Upper lobe of right lung (tissue), 1 donor: Measurements from ENCODE around the gene VCAN. TPM values are rescaled to one million over a fixed set of nuclear protein-coding genes. Genes with fewer than 3 reads are reported as not detected.

Experiments
- ATAC-seq: fragments of 200-7000 bp; cut with Tn5 transposase; one replicate; pipeline ENCODE4 v1.9.1; 2020; ENCODE audit warnings: mild to moderate bottlenecking, moderate library complexity
- DNase-seq: peaks from one replicate; pipeline ENCODE4 v3.0.0-alpha.2; 2020
- H3K27ac ChIP-seq: fragments of 200-600 bp; one replicate; pipeline ENCODE4 v1.8.0; 2022
- H3K27me3 ChIP-seq: fragments of 200-600 bp; one replicate; pipeline ENCODE4 v1.8.0; 2022; ENCODE audit warnings: mild to moderate bottlenecking
- H3K36me3 ChIP-seq: fragments of 200-600 bp; one replicate; pipeline ENCODE4 v1.8.0; 2022
- H3K4me1 ChIP-seq: fragments of 200-600 bp; one replicate; pipeline ENCODE4 v1.8.0; 2022
- H3K4me3 ChIP-seq: fragments of 200-600 bp; one replicate; pipeline ENCODE4 v1.8.0; 2022; ENCODE audit warnings: mild to moderate bottlenecking
- H3K9me3 ChIP-seq: fragments of 200-600 bp; one replicate; pipeline ENCODE4 v1.8.0; 2022
- intact Hi-C: fragments of 100-400 bp; cut with DNase I; formaldehyde crosslinking; loops from one replicate; pipeline ENCODE4 v1.11.0; 2022
- total RNA-seq: library from RNA; stranded (reverse); fragmentation: NEBNext Ultra II Directional; extraction: Animal tissue kit (Norgen Biotek cat#: 25700); gene quantifications from one replicate; pipeline ENCODE4 v1.2.1, GENCODE V29; 2021
- TF ChIP-seq, protein P1 (sequence below): fragments of 200-600 bp; IDR thresholded peaks from one replicate; pipeline ENCODE4 v1.8.0; 2022; ENCODE audit warnings: antibody characterized with exemption
- donor health status: DM: no; HTN: yes; CAD: no; lungs with severe emphysema.

VCAN gene
- total RNA-seq, 1 donor from 2014 or later, result 90.0 TPM

DNA sequence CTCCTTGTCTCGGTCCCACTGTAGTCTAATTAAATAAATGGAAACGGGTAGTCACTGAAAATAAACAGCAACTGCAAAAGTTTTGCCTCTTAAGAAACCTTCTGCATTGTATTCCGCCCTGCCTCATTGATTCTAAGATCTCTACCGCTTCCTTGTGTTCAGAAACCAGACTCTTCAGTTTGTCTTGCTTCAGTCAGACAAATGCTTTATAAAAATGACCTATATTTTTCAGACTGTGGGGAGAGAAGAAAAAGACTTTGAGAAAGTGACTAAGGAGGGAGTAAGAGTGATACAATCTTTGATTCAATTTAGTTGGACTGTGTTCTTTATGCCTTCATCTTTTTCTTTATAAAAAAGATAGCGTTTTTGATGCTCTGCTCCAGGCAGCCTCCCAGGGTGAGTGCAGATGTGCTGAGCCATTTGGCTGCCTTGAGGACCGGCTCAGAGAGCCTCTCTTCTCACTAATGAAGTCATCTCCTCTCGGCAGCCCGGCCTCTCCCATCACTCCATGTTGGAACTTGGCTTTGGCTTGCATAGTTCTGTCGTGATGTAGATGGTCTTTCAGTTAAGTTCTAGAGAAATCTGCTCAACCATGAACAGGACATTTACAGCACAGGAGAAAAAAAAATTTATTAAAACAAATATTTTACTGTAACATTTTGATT lies 4.0 kb upstream of the VCAN start:
- intact Hi-C loops, result no loop called here
- H3K9me3 ChIP-seq, result no peaks in the 10 kb centered on the region
- DNase-seq (no peak), ATAC-seq (no peak)
- TF ChIP-seq, protein P1, sequence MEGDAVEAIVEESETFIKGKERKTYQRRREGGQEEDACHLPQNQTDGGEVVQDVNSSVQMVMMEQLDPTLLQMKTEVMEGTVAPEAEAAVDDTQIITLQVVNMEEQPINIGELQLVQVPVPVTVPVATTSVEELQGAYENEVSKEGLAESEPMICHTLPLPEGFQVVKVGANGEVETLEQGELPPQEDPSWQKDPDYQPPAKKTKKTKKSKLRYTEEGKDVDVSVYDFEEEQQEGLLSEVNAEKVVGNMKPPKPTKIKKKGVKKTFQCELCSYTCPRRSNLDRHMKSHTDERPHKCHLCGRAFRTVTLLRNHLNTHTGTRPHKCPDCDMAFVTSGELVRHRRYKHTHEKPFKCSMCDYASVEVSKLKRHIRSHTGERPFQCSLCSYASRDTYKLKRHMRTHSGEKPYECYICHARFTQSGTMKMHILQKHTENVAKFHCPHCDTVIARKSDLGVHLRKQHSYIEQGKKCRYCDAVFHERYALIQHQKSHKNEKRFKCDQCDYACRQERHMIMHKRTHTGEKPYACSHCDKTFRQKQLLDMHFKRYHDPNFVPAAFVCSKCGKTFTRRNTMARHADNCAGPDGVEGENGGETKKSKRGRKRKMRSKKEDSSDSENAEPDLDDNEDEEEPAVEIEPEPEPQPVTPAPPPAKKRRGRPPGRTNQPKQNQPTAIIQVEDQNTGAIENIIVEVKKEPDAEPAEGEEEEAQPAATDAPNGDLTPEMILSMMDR, result no peak
- peaks cover 13% of the 10 kb centered on the region for H3K4me1 ChIP-seq
- no peaks in the 10 kb centered on the region for H3K36me3 ChIP-seq
- H3K27me3 ChIP-seq, result peaks cover 25% of the 10 kb centered on the region
- no peak overlapping the region for H3K27ac ChIP-seq
- no peak overlapping the region for H3K4me3 ChIP-seq

DNA sequence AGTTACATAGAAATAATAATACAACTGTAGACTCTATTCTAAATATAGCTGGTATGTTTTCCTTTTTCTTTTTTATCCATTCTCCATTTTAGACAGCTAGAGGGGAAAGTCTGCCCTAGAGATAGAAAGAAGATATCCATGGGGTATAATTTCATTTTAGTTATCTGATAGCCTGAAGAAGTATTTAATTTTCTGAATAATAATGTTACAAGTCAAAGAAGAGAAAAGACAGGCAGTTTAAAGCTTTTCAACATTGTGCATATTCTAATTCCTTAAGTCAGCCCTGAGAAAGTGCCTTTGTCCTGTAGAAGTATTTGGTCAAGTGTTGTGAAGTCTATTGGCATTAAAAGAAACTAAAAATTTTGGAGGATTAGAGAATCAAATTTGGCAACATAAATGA lies 2.5 kb upstream of the VCAN start:
- intact Hi-C loops, result no loop called here
- no peak for DNase-seq
- TF ChIP-seq, protein P1, result no peak
- ATAC-seq, result no peak
- H3K9me3 ChIP-seq, result no peaks in the 10 kb centered on the region
- H3K27ac ChIP-seq, result no peak overlapping the region
- H3K36me3 ChIP-seq, result no peaks in the 10 kb centered on the region
- H3K27me3 ChIP-seq, result peaks cover 35% of the 10 kb centered on the region
- peaks cover 18% of the 10 kb centered on the region for H3K4me1 ChIP-seq
- H3K4me3 ChIP-seq, result no peak overlapping the region

DNA sequence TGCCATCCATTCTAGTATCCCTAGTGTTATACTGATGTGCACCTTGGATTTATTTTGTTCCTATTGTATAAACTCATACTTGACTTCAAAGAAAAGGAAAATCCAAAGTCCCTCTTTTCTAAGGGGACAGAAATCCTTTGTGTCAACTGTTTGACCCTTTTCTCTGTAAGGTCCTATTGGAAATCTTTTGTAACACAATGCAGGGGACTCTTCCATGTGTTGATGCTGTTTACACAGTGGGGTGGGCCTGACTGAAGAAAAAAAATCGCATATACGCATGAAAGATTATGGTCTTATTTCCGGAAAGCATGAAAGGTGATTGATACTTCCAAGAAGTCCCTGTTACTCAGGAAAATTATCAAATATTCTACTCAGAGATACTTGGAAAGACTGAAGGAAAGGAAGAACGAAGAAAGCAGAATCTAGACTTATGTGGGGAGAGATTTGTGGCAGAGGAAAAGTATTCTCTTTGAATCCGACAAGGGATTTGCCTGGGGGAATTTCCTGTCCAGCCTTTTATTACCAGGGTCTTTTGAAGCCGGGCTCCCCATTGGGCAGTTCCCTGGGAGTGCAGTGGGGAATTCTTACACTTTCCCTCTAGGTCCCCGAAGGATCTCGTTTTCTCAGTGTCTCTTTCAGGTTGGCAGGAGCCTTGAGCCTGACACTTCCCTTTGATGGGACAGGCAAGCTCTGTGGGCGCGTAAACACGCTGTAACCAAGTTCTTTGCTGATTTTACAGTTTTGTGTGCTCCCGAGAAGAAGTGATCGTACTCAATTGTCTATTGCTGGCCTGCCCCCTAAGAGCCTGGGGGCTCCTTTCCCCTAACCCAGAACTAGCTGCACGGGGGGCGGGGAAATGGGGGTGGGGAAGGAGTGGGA lies 779 bp upstream of the VCAN start:
- TF ChIP-seq, protein P1, result no peak
- DNase-seq (no peak), ATAC-seq (no peak)
- Histone ChIP-seq H3K27me3 (peaks cover 39% of the 10 kb centered on the region), H3K4me1 (peaks cover 26% of the 10 kb centered on the region), H3K36me3 (no peaks in the 10 kb centered on the region), H3K9me3 (no peaks in the 10 kb centered on the region), H3K27ac (no peak overlapping the region), H3K4me3 (peak overlapping the region; percentile 59)
- intact Hi-C loops, result no loop called here

DNA sequence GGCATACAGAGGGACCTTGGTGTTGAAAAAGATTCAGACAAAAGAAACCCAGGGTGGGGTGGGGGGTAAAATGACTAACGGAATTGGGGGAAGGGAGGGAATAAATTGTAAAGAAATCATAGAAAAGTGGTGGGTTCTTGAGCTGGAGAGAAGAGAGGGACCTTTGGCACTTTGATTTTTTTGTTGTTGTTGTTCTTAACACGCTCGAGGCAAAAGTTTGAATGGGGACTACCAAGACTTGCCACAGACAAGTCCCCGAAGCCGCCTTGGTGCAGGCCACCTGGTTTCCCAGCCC lies 616 bp downstream of the VCAN start:
- H3K9me3 ChIP-seq, result no peaks in the 10 kb centered on the region
- peak overlapping the region; percentile 59 for H3K4me3 ChIP-seq
- peaks cover 44% of the 10 kb centered on the region for H3K27me3 ChIP-seq
- TF ChIP-seq, protein P1, result no peak
- ATAC-seq (no peak), DNase-seq (no peak)
- peaks cover 27% of the 10 kb centered on the region for H3K4me1 ChIP-seq
- no peaks in the 10 kb centered on the region for H3K36me3 ChIP-seq
- intact Hi-C loops, result no loop called here
- H3K27ac ChIP-seq, result no peak overlapping the region

DNA sequence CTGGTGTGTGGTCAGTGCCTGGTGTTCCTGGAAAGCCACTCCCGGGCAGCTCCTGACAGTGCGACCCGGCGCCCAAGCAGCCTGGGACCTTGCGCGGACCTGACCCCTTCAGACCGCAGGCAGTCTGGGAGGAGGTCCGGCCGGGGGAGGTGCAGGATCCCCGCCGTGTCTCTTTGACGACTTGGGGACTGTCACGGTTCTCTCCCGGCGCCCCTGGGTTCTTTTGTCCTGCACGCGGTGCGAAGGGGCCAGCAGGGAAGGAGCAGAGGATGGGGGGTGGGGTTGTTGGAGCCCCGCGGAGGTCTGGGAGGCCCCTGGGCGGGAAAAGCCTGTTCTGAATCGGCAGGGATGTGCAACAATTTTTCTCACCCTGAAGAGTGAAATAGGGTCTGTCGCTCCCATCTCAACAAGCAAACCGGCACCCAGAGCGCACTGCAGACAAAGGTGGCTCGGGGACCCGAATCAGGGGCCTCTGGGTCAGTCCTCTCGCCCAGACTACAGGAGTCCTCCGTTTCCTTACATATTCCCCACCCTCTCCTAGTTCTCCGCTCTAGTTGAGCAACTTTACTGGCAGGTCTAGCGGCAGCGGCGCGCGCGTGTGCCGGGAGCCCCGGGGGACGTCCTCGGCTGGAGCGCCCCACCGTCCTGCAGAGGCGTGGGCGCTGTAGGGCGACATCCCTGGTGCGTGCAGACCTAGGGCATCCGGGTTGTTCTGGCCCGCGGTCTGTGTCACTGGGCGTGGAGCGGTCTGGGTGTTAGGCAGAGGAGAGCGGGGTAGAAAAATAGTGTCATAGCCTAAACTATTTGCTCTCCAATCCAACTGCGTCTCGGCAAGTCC lies 1.2 kb downstream of the VCAN start:
- DNase-seq, result peak; percentile 69
- TF ChIP-seq, protein P1, result no peak
- H3K27me3 ChIP-seq, result peaks cover 44% of the 10 kb centered on the region
- H3K36me3 ChIP-seq, result no peaks in the 10 kb centered on the region
- H3K27ac ChIP-seq, result peak overlapping the region; percentile 24
- H3K9me3 ChIP-seq, result no peaks in the 10 kb centered on the region
- peak; percentile 43 for ATAC-seq
- intact Hi-C loops, result no loop called here
- H3K4me1 ChIP-seq, result peaks cover 27% of the 10 kb centered on the region
- peak overlapping the region; percentile 59 for H3K4me3 ChIP-seq
